Measurements from ENCODE around the gene GRXCR1. TPM values are rescaled to one million over a fixed set of nuclear protein-coding genes. Genes with fewer than 3 reads are reported as not detected.

The GRXCR1 gene
- total RNA-seq, 1 donor from 2014 or later: not detected

GRCh38 chr4:42915484-42915883, 23.0 kb downstream of the GRXCR1 start:
- no peak overlapping the region for H3K27ac ChIP-seq (ENCODE audit: low read depth, low read length)

GRCh38 chr4:42917296-42917695, 24.8 kb downstream of the GRXCR1 start:
- no peak overlapping the region for H3K27ac Mint-ChIP-seq (ENCODE audit: unreplicated experiment)
- TF ChIP-seq EZH2 (IDR thresholded peaks at IDR 0.05; ENCODE audit: insufficient read depth, low read length): no peak
- TF ChIP-seq CTCF (IDR thresholded peaks at IDR 0.05; ENCODE audit: insufficient read depth, low read depth, low read length): no peak

More at GRCh38 chr4:42915484-42915883, 23.0 kb downstream of the GRXCR1 start:
- Histone ChIP-seq H3K9me3 (ENCODE audit: insufficient read depth, low read depth, low read length) (peaks cover 4% of the 10 kb centered on the region), H4K20me1 (ENCODE audit: insufficient read depth, low read length) (no peaks in the 10 kb centered on the region), H3K79me2 (ENCODE audit: insufficient read depth, low read length) (no peaks in the 10 kb centered on the region), H3K36me3 (ENCODE audit: insufficient read depth, low read length) (no peaks in the 10 kb centered on the region), H2AFZ (ENCODE audit: low read depth, low read length) (no peak overlapping the region), H3K4me3 (ENCODE audit: insufficient read depth, low read depth, low read length) (no peak overlapping the region), H3K4me2 (ENCODE audit: low read length) (no peak overlapping the region), H3K27me3 (ENCODE audit: insufficient read depth, low read length) (no peaks in the 10 kb centered on the region), H3K4me1 (ENCODE audit: insufficient read depth, low read length) (no peaks in the 10 kb centered on the region), H3K9ac (ENCODE audit: low read length) (no peak overlapping the region)
- Mint-ChIP-seq H3K4me3 (ENCODE audit: unreplicated experiment) (no peak overlapping the region), H3K27ac (ENCODE audit: unreplicated experiment) (no peak overlapping the region), H3K36me3 (ENCODE audit: low read depth, unreplicated experiment) (no peaks in the 10 kb centered on the region), H3K9me3 (ENCODE audit: unreplicated experiment) (no peaks in the 10 kb centered on the region), H3K4me1 (ENCODE audit: low read depth, unreplicated experiment) (no peaks in the 10 kb centered on the region), H3K27me3 (ENCODE audit: low read depth, unreplicated experiment) (no peaks in the 10 kb centered on the region)
- no peak for DNase-seq (ENCODE audit: low read depth)
- no peak for TF ChIP-seq CTCF (IDR thresholded peaks at IDR 0.05; ENCODE audit: insufficient read depth, low read depth, low read length)
- FAIRE-seq: no peak

GRCh38 chr4:42923431-42923830, 30.9 kb downstream of the GRXCR1 start:
- Histone ChIP-seq H3K27me3 (ENCODE audit: insufficient read depth, low read length) (no peaks in the 10 kb centered on the region), H3K79me2 (ENCODE audit: insufficient read depth, low read length) (no peaks in the 10 kb centered on the region), H4K20me1 (ENCODE audit: insufficient read depth, low read length) (no peaks in the 10 kb centered on the region), H3K4me1 (ENCODE audit: insufficient read depth, low read length) (no peaks in the 10 kb centered on the region), H3K4me2 (ENCODE audit: low read length) (no peak overlapping the region), H3K36me3 (ENCODE audit: insufficient read depth, low read length) (no peaks in the 10 kb centered on the region), H3K27ac (ENCODE audit: low read depth, low read length) (no peak overlapping the region), H3K9me3 (ENCODE audit: insufficient read depth, low read depth, low read length) (peaks cover 4% of the 10 kb centered on the region), H3K9ac (ENCODE audit: low read length) (no peak overlapping the region), H2AFZ (ENCODE audit: low read depth, low read length) (no peak overlapping the region), H3K4me3 (ENCODE audit: insufficient read depth, low read depth, low read length) (no peak overlapping the region)
- no peak for TF ChIP-seq EZH2 (IDR thresholded peaks at IDR 0.05; ENCODE audit: insufficient read depth, low read length)
- no peak for TF ChIP-seq CTCF (IDR thresholded peaks at IDR 0.05; ENCODE audit: insufficient read depth, low read depth, low read length)
- H3K36me3 Mint-ChIP-seq (ENCODE audit: low read depth, unreplicated experiment): no peaks in the 10 kb centered on the region
- DNase-seq (ENCODE audit: low read depth): no peak
- no peak for FAIRE-seq
- no peaks in the 10 kb centered on the region for H3K4me1 Mint-ChIP-seq (ENCODE audit: low read depth, unreplicated experiment)
- no peak overlapping the region for H3K4me3 Mint-ChIP-seq (ENCODE audit: unreplicated experiment)
- no peak overlapping the region for H3K27ac Mint-ChIP-seq (ENCODE audit: unreplicated experiment)
- H3K27me3 Mint-ChIP-seq (ENCODE audit: low read depth, unreplicated experiment): peaks cover 4% of the 10 kb centered on the region
- H3K9me3 Mint-ChIP-seq (ENCODE audit: unreplicated experiment): peaks cover 2% of the 10 kb centered on the region

More at GRCh38 chr4:42917296-42917695, 24.8 kb downstream of the GRXCR1 start:
- Mint-ChIP-seq H3K36me3 (ENCODE audit: low read depth, unreplicated experiment) (no peaks in the 10 kb centered on the region), H3K4me3 (ENCODE audit: unreplicated experiment) (no peak overlapping the region), H3K27me3 (ENCODE audit: low read depth, unreplicated experiment) (no peaks in the 10 kb centered on the region), H3K4me1 (ENCODE audit: low read depth, unreplicated experiment) (no peaks in the 10 kb centered on the region), H3K9me3 (ENCODE audit: unreplicated experiment) (peaks cover 2% of the 10 kb centered on the region)
- no peaks in the 10 kb centered on the region for H3K27me3 ChIP-seq (ENCODE audit: insufficient read depth, low read length)
- no peaks in the 10 kb centered on the region for H3K4me1 ChIP-seq (ENCODE audit: insufficient read depth, low read length)
- no peaks in the 10 kb centered on the region for H3K79me2 ChIP-seq (ENCODE audit: insufficient read depth, low read length)
- no peak for DNase-seq (ENCODE audit: low read depth)
- no peak overlapping the region for H3K4me2 ChIP-seq (ENCODE audit: low read length)
- H3K4me3 ChIP-seq (ENCODE audit: insufficient read depth, low read depth, low read length): no peak overlapping the region
- H3K36me3 ChIP-seq (ENCODE audit: insufficient read depth, low read length): no peaks in the 10 kb centered on the region
- no peak overlapping the region for H3K9ac ChIP-seq (ENCODE audit: low read length)
- FAIRE-seq: no peak
- no peaks in the 10 kb centered on the region for H4K20me1 ChIP-seq (ENCODE audit: insufficient read depth, low read length)
- H2AFZ ChIP-seq (ENCODE audit: low read depth, low read length): no peak overlapping the region
- no peak overlapping the region for H3K27ac ChIP-seq (ENCODE audit: low read depth, low read length)
- H3K9me3 ChIP-seq (ENCODE audit: insufficient read depth, low read depth, low read length): peaks cover 4% of the 10 kb centered on the region
